HepG2 (cell line): Measurements from ENCODE around the gene YY1. TPM values are rescaled to one million over a fixed set of nuclear protein-coding genes. Genes with fewer than 3 reads are reported as not detected.
A peak's percentile ranks its signal among the peaks of the same experiment; 100 is the strongest.

Experiments used
- ARID4A ChIP-seq: sonication (generic); formaldehyde crosslinking; IDR thresholded peaks from 2 replicates; pipeline ENCODE4 v1.5.0; 2020; ENCODE audit warnings: mild to moderate bottlenecking, missing genetic modification reagents, borderline replicate concordance
- CEBPG ChIP-seq: IDR thresholded peaks from 2 replicates; pipeline ENCODE4 v1.6.1; 2016
- ERF ChIP-seq: IDR thresholded peaks from 2 replicates; pipeline ENCODE4 v1.6.1; 2018; ENCODE audit warnings: missing biosample characterization, missing genetic modification reagents
- FOXA3 ChIP-seq: IDR thresholded peaks from 2 replicates; pipeline ENCODE4 v1.6.1; 2016; ENCODE audit warnings: missing genetic modification reagents, missing compliant biosample characterization
- FOXO4 ChIP-seq: sonication (generic); formaldehyde crosslinking; conservative IDR thresholded peaks from 2 replicates; pipeline ENCODE4 v1.8.1; 2023; ENCODE audit warnings: missing genetic modification reagents
- HOXA9 ChIP-seq: sonication (generic); formaldehyde crosslinking; IDR thresholded peaks from 2 replicates; pipeline ENCODE4 v1.8.1; 2022; ENCODE audit warnings: missing genetic modification reagents, mild to moderate bottlenecking, moderate library complexity, borderline replicate concordance
- KDM6A ChIP-seq: IDR thresholded peaks from 2 replicates; pipeline ENCODE4 v1.6.1; 2016; ENCODE audit warnings: low read depth
- MXD1 ChIP-seq: sonication (generic); formaldehyde crosslinking; IDR thresholded peaks from 2 replicates; pipeline ENCODE4 v1.4.0; 2020; ENCODE audit warnings: mild to moderate bottlenecking, missing genetic modification reagents
- PHF8 ChIP-seq: sonication (generic); formaldehyde crosslinking; IDR thresholded peaks from 2 replicates; pipeline ENCODE4 v1.5.0; 2020; ENCODE audit warnings: missing genetic modification reagents
- RARG ChIP-seq: sonication (generic); formaldehyde crosslinking; IDR thresholded peaks from 2 replicates; pipeline ENCODE4 v1.4.0; 2020; ENCODE audit warnings: low read depth, mild to moderate bottlenecking, missing genetic modification reagents
- SIX1 ChIP-seq: sonication (generic); formaldehyde crosslinking; IDR thresholded peaks from 2 replicates; pipeline ENCODE4 v1.4.0; 2020; ENCODE audit warnings: missing genetic modification reagents, borderline replicate concordance
- TARDBP ChIP-seq: sonication (generic); formaldehyde crosslinking; IDR thresholded peaks from 2 replicates; pipeline ENCODE4 v1.8.0; 2022; ENCODE audit warnings: mild to moderate bottlenecking, missing genetic modification reagents
- XBP1 ChIP-seq: sonication (generic); formaldehyde crosslinking; IDR thresholded peaks from 2 replicates; pipeline ENCODE4 v1.5.0; 2020; ENCODE audit warnings: missing genetic modification reagents
- ZEB1 ChIP-seq: IDR thresholded peaks from 2 replicates; pipeline ENCODE4 v1.6.1; 2012; ENCODE audit warnings: mild to moderate bottlenecking, low read depth, inconsistent platforms; ENCODE audit not compliant: insufficient replicate concordance
- ZNF207 ChIP-seq: fragments of 450-650 bp; IDR thresholded peaks from 2 replicates; pipeline ENCODE4 v1.6.1; 2016; ENCODE audit warnings: antibody characterized with exemption, borderline replicate concordance
- ZNF224 ChIP-seq: sonication (generic); formaldehyde crosslinking; IDR thresholded peaks from 2 replicates; pipeline ENCODE4 v1.5.0; 2020; ENCODE audit warnings: mild to moderate bottlenecking, missing genetic modification reagents
- ZNF280D ChIP-seq: sonication (generic); formaldehyde crosslinking; IDR thresholded peaks from 2 replicates; pipeline ENCODE4 v1.5.1; 2020; ENCODE audit warnings: mild to moderate bottlenecking, missing genetic modification reagents
- ZNF513 ChIP-seq: sonication (generic); formaldehyde crosslinking; conservative IDR thresholded peaks from 2 replicates; pipeline ENCODE4 v1.5.0; 2020; ENCODE audit warnings: missing genetic modification reagents
- ZNF660 ChIP-seq: sonication (generic); formaldehyde crosslinking; IDR thresholded peaks from 2 replicates; pipeline ENCODE4 v1.5.1; 2020; ENCODE audit warnings: mild to moderate bottlenecking, low read depth, missing genetic modification reagents, borderline replicate concordance
- ZSCAN21 ChIP-seq: sonication (generic); formaldehyde crosslinking; IDR thresholded peaks from 2 replicates; pipeline ENCODE4 v1.8.0; 2022; ENCODE audit warnings: mild to moderate bottlenecking, missing genetic modification reagents, moderate library complexity, borderline replicate concordance
- polyA plus RNA-seq, 8 experiments: library from polyadenylated mRNA; depleted of rRNA in 3 of 8; stranded (reverse) in 7 of 8; unstranded in 1 of 8; fragments of >200 nt; fragmentation: Illumina TruSeq in 4 of 8; extraction: Trizol in 4 of 8; gene quantifications; 2 replicates each; pipeline versions ENCODE4 v1.2.1 to v1.2.3, GENCODE V29; 2011 to 2016; ENCODE audit warnings: low read depth in 4 of 8, missing spikeins in 1 of 8, mixed read lengths in 1 of 8; ENCODE audit not compliant: insufficient read depth in 1 of 8
- total RNA-seq, 5 experiments: library from RNA; depleted of rRNA; stranded (reverse); fragments of >200 nt; fragmentation: Illumina TruSeq; extraction: Trizol; gene quantifications; 2 replicates each; pipeline ENCODE4 v1.2.3, GENCODE V29; 2016; ENCODE audit warnings: low read depth in 1 of 5

The YY1 gene
- total and polyA plus RNA-seq, 2 of the 13 experiments (the other 11 are each of a cell fraction or from before 2014, with no cell fraction given), result 29.4 to 68.1 TPM

- 0 out of 2 replicates have a peak, but pooled peaks have one; percentile 53 for TF ChIP-seq ZSCAN21
- TF ChIP-seq ZNF224, result no peak
- no peak for TF ChIP-seq RARG (CRISPR knock-in tag)
- TF ChIP-seq TARDBP, result no peak
- no peak for TF ChIP-seq FOXO4
- no peak for TF ChIP-seq SIX1
- no peak for TF ChIP-seq ZNF280D (CRISPR knock-in tag)
- no peak for TF ChIP-seq MXD1
- TF ChIP-seq KDM6A (CRISPR knock-in tag), result no peak
- TF ChIP-seq CEBPG (CRISPR knock-in tag), result no peak
- no peak for TF ChIP-seq ZNF660 (CRISPR knock-in tag)
- no peak for TF ChIP-seq FOXA3 (CRISPR knock-in tag)
- TF ChIP-seq HOXA9 (CRISPR knock-in tag), result peak; percentile 68; the same call in 1 of the 2 replicates
- no peak for TF ChIP-seq ZNF513 (CRISPR knock-in tag)
- TF ChIP-seq ERF (CRISPR knock-in tag), result no peak
- no peak for TF ChIP-seq ZNF207
- TF ChIP-seq ARID4A, result no peak
- no peak for TF ChIP-seq ZEB1
- no peak for TF ChIP-seq PHF8 (CRISPR knock-in tag)
- TF ChIP-seq XBP1 (CRISPR knock-in tag), result no peak
- TF ChIP-seq, all 625 proteins: peak for 64
Observed at GRCh38 chr14:100239211-100239839, 381 bp downstream of the YY1 start (continued).
